HG03025 (cell line): ENCODE data around the gene ADAMTS9.

Source experiments
- ATAC-seq: cut with Tn5 transposase; IDR thresholded peaks from one replicate; pipeline ENCODE4 v1.9.1; 2021; ENCODE audit warnings: mild to moderate bottlenecking, moderate library complexity; ENCODE audit not compliant: unreplicated experiment, low FRiP score

Gene ADAMTS9

DNA sequence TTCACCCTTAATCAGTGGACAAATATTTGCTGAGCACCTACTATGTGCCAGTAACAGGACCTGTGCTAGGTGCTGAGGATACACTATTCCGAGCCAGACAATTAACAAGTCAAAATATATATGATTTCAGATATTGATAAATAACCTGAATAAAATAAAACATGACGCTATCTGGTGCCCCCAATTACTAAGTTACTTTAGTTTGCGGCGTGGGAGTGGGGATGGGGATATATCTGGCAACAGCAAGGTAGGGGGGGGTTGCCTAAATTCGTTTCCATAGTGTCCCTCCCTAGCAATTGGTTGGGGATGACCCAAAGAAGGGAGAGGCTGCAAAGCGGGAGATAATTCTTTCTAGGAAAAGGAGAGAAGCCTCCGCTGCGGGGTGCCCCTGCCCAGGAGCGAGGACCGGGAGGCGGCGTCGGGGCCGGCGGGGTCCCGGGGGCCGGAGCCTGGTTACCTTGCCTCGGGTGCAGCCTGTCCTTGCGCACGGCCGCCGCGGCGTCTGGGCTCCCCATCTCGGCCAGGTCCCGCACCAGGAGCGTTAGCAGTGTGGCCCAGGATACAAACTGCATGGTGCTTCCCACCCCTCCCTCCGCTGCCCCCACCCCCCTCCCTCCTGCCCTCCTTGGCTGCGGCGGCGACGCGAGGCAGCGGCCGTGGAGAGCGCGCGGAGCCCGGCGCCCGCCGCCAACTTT lies 567 bp downstream of the ADAMTS9 start:
- no peak for ATAC-seq

GRCh38 chr3:64686446-64686908 lies 1.3 kb downstream of the ADAMTS9 start:
- ATAC-seq, result no peak

DNA sequence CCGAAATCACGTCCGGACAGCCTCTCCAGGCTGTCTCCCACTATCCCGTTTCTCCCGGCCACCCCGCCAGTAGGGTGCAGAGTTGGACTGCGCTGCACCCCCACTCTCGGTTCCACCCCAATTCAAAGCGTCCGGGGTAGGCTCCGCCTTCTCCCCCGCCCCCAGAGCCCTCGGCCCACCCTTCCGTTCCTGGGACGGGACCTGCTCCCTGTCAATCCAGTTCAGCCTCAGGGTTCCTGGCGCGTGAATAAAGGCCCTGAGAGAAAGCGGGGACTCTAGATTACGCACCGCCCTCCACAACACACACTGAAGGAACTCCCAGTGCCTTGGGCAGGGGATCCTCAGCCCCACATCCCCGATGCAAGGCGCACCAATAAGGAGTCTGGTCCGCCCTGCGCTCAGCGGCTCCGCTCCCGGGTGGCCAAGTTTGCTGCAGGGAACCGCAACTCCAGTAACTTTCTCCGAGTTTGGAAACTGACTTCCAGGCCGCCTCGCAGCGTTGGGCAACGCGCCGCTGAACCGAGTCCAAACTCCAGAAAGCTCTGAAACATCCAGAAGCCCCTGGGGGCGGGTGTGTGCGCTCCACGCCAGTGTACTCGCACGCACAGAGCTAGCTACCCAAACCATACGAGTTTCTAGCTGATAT lies 1.9 kb downstream of the ADAMTS9 start:
- ATAC-seq, result no peak

DNA sequence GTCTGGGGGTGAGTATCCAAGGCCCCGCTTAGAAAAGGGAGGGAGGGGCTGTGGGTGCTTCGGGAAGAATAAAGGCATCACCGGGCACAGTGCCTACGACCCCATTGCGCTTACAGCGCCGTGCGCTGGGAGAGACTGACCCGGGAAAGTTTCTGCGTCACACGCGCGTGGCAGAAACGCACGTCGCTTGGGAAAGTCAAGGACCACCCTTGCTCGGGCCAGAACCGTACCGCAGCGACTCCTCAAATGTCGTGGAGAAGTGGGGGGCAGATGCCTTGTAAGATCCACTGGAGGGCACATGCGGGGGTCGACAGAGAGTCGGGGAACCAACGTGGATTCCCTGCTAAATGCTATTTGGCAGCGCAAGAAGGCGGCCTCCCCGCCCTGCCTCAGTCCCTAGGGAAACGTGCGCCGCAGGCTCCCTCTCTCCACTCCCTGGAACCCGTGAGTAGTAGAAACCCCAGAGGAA lies 2.4 kb downstream of the ADAMTS9 start:
- no peak for ATAC-seq

DNA sequence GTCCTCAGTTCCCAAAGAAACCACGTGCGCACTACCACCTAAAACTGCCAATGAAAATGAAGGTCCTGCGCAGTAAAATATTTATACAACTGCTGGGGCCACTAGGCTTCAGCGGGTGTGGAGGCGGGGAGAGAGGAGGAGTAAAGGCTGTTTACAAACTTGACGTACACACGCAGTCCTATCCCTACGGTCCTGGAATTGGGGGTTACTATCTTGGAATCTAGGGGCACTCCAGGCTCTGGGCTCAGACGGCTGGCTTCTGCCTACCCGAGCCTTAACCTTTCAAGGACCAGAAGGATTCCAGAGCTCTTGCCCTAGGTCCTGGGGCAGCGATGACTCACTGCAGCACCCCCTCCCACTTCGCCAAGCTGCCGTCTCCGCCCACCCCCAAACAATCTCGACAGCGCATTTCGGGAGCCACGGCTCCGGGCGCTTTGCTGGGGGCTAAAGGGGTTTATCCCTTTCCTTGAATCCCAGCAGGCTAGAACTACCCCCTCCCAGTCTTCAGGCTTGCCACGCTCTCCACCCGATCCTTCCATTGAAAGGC lies 3.0 kb downstream of the ADAMTS9 start:
- ATAC-seq, result no peak

DNA sequence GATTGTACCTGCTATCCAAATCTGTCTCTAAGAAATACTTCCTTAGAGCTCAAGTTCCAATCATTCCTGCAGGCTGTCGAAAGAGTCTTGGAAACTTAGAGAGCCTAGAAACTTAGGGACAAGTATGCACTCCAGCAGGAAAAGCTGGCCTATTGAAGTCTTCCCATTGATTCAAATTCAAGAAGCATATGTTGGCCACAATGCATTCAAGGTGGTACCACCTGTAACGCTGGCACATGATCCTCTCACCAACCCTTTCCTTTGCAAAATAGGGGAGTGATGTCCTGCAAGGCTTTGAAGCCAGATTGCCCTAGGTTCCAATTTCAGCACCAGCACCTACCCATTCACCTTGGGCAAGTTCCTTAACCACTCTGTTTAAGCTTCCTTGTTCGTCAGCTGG lies 6.0 kb downstream of the ADAMTS9 start:
- no peak for ATAC-seq

DNA sequence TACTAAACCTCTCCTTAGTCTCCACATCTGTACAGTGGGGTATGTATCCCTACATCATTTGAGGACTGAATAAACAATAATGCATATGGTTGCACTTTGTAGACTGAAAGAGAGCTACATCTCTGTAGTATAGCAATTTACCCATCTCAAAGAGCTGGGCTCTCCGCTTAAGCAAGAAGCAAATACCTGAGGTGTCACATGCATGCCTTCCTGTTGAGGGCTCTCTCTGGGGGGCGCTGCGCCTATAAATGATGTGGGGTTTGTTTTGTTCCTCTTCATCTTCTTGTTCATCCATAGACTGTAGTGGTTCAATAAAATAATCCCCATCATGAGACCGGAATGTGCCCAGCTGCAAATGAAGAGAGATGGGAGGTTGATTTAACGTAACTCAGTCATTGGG lies 6.8 kb downstream of the ADAMTS9 start:
- ATAC-seq, result no peak

DNA sequence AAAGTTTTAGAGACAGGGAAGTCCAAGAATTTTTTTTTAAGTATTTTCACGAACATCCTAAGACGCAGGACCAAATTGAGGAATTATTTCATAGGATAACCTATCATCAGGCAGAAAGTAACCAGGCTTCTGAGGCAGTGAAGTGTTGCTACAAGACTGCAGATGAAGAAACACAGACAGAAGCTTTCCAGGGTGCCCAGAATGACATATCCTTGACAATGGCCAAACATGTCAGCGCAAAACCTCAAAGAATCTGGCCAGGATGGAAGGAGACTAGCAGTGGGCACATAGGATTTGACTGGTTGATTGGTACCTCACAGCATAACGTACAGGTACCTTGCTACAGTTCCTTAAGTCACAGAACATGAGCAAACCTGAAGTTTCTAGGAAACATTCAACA lies 7.5 kb downstream of the ADAMTS9 start:
- no peak for ATAC-seq

DNA sequence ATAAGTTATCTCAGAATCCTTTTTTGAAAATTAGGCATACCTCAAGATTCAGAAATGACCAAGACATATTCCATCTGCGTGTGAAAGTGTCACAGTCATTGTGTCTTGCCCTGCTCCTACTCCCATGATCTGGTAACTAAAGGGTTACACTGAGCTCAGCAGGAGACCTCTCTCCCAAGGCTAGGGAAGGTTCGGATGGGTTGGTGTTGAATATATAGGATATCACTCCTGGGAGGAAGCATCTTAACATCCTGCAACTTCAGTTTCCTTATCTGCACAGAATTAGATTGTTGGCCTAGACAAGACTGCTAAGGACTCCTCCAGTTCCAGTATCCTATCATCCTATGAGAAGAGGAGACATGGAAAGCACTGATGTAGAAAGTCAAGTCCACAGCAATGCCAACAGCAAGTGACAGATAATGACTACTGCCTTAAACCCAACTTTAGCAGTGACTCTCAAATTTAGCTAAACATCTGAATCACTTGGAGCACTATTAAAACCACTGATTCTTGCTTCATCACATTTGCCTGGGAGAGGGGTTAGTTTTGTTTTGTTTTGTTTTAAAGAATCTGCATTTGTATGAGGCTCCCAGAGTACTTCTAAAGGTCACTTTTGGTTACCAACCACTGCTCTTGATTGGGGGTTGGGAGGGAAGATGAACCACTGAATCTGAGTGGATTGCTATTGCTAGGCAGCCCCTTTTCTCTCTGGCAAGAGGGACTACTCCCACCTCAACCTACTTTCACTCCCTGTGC lies 9.7 kb downstream of the ADAMTS9 start:
- ATAC-seq, result no peak

DNA sequence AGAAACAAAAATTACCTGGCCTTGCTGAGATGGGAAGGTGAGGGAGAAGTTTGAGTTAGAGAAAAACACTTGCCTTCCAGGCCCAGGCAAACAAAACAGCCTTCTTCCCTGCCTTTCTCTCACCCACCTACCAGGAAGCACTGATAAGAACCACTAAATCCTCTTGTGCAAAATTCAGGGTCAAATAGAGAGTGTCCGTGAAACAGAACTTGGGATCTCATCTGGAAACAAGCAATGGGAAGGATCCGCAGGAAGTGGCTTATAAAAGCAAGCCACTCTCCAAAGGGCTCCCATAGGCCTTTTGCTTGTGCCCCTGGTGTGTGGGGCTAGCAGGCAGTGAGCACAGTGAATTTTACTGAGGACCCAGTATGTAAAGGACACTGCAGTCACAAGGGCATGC lies 11.0 kb downstream of the ADAMTS9 start:
- ATAC-seq, result no peak

- ATAC-seq, result no peak
Observed at GRCh38 chr3:64675687-64676247, 12.0 kb downstream of the ADAMTS9 start.

DNA sequence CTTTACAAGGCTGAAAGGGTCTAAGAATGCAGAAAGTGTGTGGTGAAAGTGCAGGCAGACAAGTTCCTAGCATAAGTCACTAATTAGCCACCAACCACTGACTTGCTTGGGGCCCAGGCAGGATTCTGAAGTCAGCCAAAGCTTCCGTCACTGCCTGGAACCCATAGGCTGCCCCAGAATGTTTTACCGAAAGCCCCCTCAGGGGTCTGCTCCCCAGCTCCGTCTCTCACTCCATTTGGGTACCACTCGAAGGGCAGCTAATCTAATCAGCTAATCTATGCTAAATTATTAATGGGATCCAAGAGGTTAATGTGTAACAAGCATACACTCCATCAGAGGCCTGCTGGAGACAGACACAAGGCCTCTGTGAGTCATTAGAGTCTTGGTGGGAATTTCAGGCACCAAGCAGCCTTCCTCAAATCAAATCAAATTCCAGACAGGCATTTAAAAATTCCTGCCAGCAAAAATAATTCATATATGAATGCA lies 13.2 kb downstream of the ADAMTS9 start:
- no peak for ATAC-seq

- ATAC-seq, result no peak
Observed at GRCh38 chr3:64673159-64673715, 14.6 kb downstream of the ADAMTS9 start.

GRCh38 chr3:64668582-64669510 lies 19.0 kb downstream of the ADAMTS9 start:
- no peak for ATAC-seq

DNA sequence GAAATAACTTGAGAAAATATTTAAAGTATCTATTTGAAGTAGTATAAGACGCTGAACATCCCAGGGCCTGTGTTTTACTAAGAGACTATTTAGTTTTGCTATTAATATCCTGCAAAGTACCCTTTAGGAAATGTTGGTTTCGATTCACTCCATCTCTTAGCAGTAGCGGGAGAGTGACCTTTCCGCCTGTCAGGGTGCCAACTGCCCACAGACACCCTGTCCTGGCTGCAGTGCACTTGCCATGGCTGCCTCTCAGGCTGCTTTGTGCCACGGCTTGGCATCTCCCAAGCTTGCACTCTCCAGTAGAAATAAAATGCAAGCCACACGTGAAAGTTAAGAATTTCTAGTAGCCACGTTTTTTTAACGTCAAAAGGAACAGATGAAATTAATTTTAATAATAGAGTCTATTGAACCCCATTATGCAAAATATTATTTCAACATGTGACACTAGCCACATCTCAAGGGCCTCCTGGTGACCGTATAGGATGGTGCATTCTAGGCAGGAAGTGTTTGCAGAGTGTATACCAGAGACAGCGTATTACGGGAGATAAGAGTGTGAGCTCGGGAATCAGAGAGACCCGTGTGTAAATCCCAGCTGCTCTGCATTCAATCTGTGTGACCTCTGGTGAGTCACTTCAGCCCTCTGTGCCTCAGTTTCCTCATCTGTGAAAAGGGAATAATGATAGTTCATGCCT lies 19.8 kb downstream of the ADAMTS9 start:
- ATAC-seq, result no peak

- no peak for ATAC-seq
Observed at GRCh38 chr3:64667138-64667537, 20.7 kb downstream of the ADAMTS9 start.

DNA sequence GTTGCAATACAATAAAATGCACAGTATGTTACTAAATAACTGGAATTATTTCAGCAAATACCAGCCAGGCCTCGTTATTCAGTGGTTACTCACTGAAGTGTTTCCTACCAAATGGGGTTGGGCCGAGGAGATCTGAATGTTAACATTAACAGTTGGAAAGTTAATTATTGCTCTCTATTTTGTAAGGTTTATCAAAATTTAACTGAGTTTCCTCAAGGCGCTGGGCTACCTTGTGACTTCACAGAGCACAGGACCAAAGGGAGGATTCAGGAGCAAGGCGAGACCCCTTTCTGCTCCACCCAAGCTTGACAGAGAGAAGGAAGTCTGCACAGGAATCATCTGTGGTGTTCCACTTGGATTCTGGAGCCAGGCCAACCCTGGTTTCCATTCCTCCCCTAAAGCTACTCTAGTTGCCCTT lies 21.6 kb downstream of the ADAMTS9 start:
- no peak for ATAC-seq

DNA sequence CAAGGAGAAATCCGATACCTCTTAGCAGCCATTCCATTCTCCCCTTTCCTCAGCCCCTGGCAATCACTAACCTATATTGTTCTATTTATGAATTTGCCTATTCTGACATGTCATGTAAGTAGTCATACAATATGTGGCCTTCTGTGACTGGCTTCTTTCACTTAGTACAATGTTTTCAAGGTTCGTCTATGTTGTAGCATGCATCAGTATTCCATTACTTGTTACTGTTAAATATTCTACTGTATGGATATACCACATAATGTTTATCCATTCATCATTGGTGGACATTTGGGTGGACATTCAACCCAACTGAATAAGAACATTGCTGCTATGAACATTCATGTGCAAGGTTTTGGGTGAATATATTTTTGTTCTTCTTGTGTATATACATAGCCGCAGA lies 23.4 kb downstream of the ADAMTS9 start:
- ATAC-seq, result no peak

GRCh38 chr3:64659617-64659978 lies 28.2 kb downstream of the ADAMTS9 start:
- no peak for ATAC-seq
